ENCODE data around the gene PITX3. TPM values are rescaled to one million over a fixed set of nuclear protein-coding genes. Genes with fewer than 3 reads are reported as not detected.

PITX3 gene
- total and polyA plus RNA-seq, 2 experiments from 2014 or later, result 0.34 TPM; not detected in 1

- H3K27me3 Mint-ChIP-seq (ENCODE audit: insufficient read depth, low read depth, poor library complexity), result peaks cover 54% of the 10 kb centered on the region
- H3K79me2 ChIP-seq (replicated peaks; ENCODE audit: insufficient read depth), result peaks cover 26% of the 10 kb centered on the region
- no peaks in the 10 kb centered on the region for H3K36me3 ChIP-seq (ENCODE audit: insufficient read depth)
- H3K36me3 Mint-ChIP-seq (ENCODE audit: low read depth), result no peaks in the 10 kb centered on the region; the same call in 2 of the 3 replicates
- H3K9me3 Mint-ChIP-seq, result no peaks in the 10 kb centered on the region; the same call in 2 of the 3 replicates
- H4K20me1 ChIP-seq (replicated peaks; ENCODE audit: insufficient read depth), result peaks cover 25% of the 10 kb centered on the region
- peaks cover 15% of the 10 kb centered on the region for H3K4me1 ChIP-seq (ENCODE audit: insufficient read depth)
- no peaks in the 10 kb centered on the region for H3K9me2 ChIP-seq (ENCODE audit: insufficient read depth)
- DNase-seq (ENCODE audit: low spot score) (no peak), ATAC-seq (no peak)
- no peak for TF ChIP-seq ETS1 (IDR thresholded peaks at IDR 0.05)
- no peak for TF ChIP-seq STAT1 (IDR thresholded peaks at IDR 0.05; ENCODE audit: unreplicated experiment)
- no peak for TF ChIP-seq ZNF114 (CRISPR knock-in tag; IDR thresholded peaks at IDR 0.05)
- no peak for TF ChIP-seq EZH2phosphoT487 (IDR thresholded peaks at IDR 0.05; ENCODE audit: unreplicated experiment)
- no peak for TF ChIP-seq CTCF (conservative IDR thresholded peaks at IDR 0.05; ENCODE audit: low read depth in 2 of 2)
- TF ChIP-seq POLR2AphosphoS5 (IDR thresholded peaks at IDR 0.05; ENCODE audit: low read depth), result no peak
- TF ChIP-seq ZNF331 (CRISPR knock-in tag; IDR thresholded peaks at IDR 0.05; ENCODE audit: low read depth), result no peak
- no peak for TF ChIP-seq CREB1 (CRISPR knock-in tag; IDR thresholded peaks at IDR 0.05; ENCODE audit: low read depth)
- TF ChIP-seq EZH2 (IDR thresholded peaks at IDR 0.05; ENCODE audit: low read depth, unreplicated experiment), result no peak
- H2AFZ ChIP-seq, result no peak overlapping the region
- H3K27ac Mint-ChIP-seq, result no peak overlapping the region
- peaks cover 29% of the 10 kb centered on the region for H3K4me1 Mint-ChIP-seq
- H3K4me2 ChIP-seq, result no peak overlapping the region
- no peak overlapping the region for H3K4me3 ChIP-seq
- H3K4me3 Mint-ChIP-seq, result no peak overlapping the region; the same call in 2 of the 3 replicates
- H3K27me3 ChIP-seq (ENCODE audit: insufficient read depth), result peaks cover 58% of the 10 kb centered on the region
- H3F3A ChIP-seq (replicated peaks; ENCODE audit: low read depth), result no peaks in the 10 kb centered on the region
- H3K27ac ChIP-seq (ENCODE audit: low read depth), result no peak overlapping the region
Observed at GRCh38 chr10:102243309-102243708, 2.0 kb upstream of the PITX3 start.

GRCh38 chr10:102242118-102242485 lies 790 bp upstream of the PITX3 start:
- no peaks in the 10 kb centered on the region for H3K36me3 ChIP-seq (ENCODE audit: insufficient read depth)
- Mint-ChIP-seq H3K4me3 (peak overlapping the region; percentile 75), H3K27me3 (ENCODE audit: insufficient read depth, low read depth, poor library complexity) (peaks cover 62% of the 10 kb centered on the region), H3K36me3 (ENCODE audit: low read depth) (no peaks in the 10 kb centered on the region; the same call in 2 of the 3 replicates), H3K4me1 (peaks cover 26% of the 10 kb centered on the region), H3K27ac (no peak overlapping the region), H3K9me3 (no peaks in the 10 kb centered on the region; the same call in 2 of the 3 replicates)
- peaks cover 70% of the 10 kb centered on the region for H3K27me3 ChIP-seq (ENCODE audit: insufficient read depth)
- peaks cover 12% of the 10 kb centered on the region for H3K4me1 ChIP-seq (ENCODE audit: insufficient read depth)
- H3F3A ChIP-seq (replicated peaks; ENCODE audit: low read depth), result no peaks in the 10 kb centered on the region
- no peak for ATAC-seq
- peak; percentile 20 for DNase-seq (ENCODE audit: low spot score)
- peaks cover 13% of the 10 kb centered on the region for H4K20me1 ChIP-seq (replicated peaks; ENCODE audit: insufficient read depth)
- H3K4me2 ChIP-seq, result peak overlapping the region; percentile 98
- H3K4me3 ChIP-seq, result peak overlapping the region; percentile 77
- no peak overlapping the region for H3K27ac ChIP-seq (ENCODE audit: low read depth)
- peak overlapping the region; percentile 100 for H2AFZ ChIP-seq
- peaks cover 14% of the 10 kb centered on the region for H3K79me2 ChIP-seq (replicated peaks; ENCODE audit: insufficient read depth)
- no peaks in the 10 kb centered on the region for H3K9me2 ChIP-seq (ENCODE audit: insufficient read depth)
- TF ChIP-seq NANOG (IDR thresholded peaks at IDR 0.05; ENCODE audit: borderline replicate concordance), result no peak
- no peak for TF ChIP-seq JUNB (IDR thresholded peaks at IDR 0.05; ENCODE audit: unreplicated experiment)
- no peak for TF ChIP-seq CTCF (conservative IDR thresholded peaks at IDR 0.05; ENCODE audit: low read depth in 2 of 2)
- no peak for TF ChIP-seq ZNF462 (CRISPR knock-in tag; IDR thresholded peaks at IDR 0.05)
